WERI-Rb-1 (cell line): ENCODE results near the gene DNM1.

Source experiments
- DNase-seq: peaks from one replicate; pipeline ENCODE4 v3.0.0-alpha.2; 2020
- H3K27ac ChIP-seq: fragments of 250-450 bp; sonication (Bioruptor Pico); 2 replicates; pipeline ENCODE4 v1.5.1; 2020; ENCODE audit warnings: mild to moderate bottlenecking, moderate library complexity
- H3K27me3 ChIP-seq: fragments of 250-450 bp; sonication (Bioruptor Pico); 2 replicates; pipeline ENCODE4 v1.5.1; 2021; ENCODE audit warnings: mild to moderate bottlenecking, low read depth, moderate library complexity; ENCODE audit not compliant: insufficient read depth, severe bottlenecking
- H3K36me3 ChIP-seq: fragments of 250-450 bp; sonication (Bioruptor Pico); 2 replicates; pipeline ENCODE4 v1.5.1; 2020; ENCODE audit warnings: mild to moderate bottlenecking, moderate library complexity
- H3K4me3 ChIP-seq: 2 replicates; pipeline ENCODE4 v1.5.1; 2011; ENCODE audit warnings: low read depth, mild to moderate bottlenecking, control low read depth, low read length
- H3K9me3 ChIP-seq: fragments of 250-450 bp; sonication (Bioruptor Pico); 2 replicates; pipeline ENCODE4 v1.5.1; 2021; ENCODE audit warnings: mild to moderate bottlenecking, moderate library complexity; ENCODE audit not compliant: severe bottlenecking
- CTCF ChIP-seq: IDR thresholded peaks from 2 replicates; pipeline ENCODE4 v1.5.1; 2011; ENCODE audit warnings: low read depth, mild to moderate bottlenecking, control low read depth, inconsistent platforms, low read length

Gene DNM1

GRCh38 chr9:128188209-128188608, 15.0 kb upstream of the DNM1 start:
- Histone ChIP-seq H3K36me3 (peaks cover 66% of the 10 kb centered on the region), H3K27ac (no peak overlapping the region), H3K4me3 (no peak overlapping the region), H3K9me3 (no peaks in the 10 kb centered on the region), H3K27me3 (no peaks in the 10 kb centered on the region)
- no peak for TF ChIP-seq CTCF
- DNase-seq, result no peak

- TF ChIP-seq CTCF, result no peak
- no peaks in the 10 kb centered on the region for H3K27me3 ChIP-seq
- H3K27ac ChIP-seq, result no peak overlapping the region
- no peak overlapping the region for H3K4me3 ChIP-seq
- H3K9me3 ChIP-seq, result no peaks in the 10 kb centered on the region
- H3K36me3 ChIP-seq, result peaks cover 48% of the 10 kb centered on the region
- DNase-seq, result no peak
These were observed 13.2 kb upstream of the DNM1 start for GRCh38 chr9:128190013-128190412.

GRCh38 chr9:128190516-128191405, 12.4 kb upstream of the DNM1 start:
- H3K4me3 ChIP-seq, result peak overlapping the region; percentile 72
- no peaks in the 10 kb centered on the region for H3K27me3 ChIP-seq
- no peaks in the 10 kb centered on the region for H3K9me3 ChIP-seq
- TF ChIP-seq CTCF, result no peak
- no peak for DNase-seq
- H3K27ac ChIP-seq, result peak overlapping the region; percentile 87
- peaks cover 41% of the 10 kb centered on the region for H3K36me3 ChIP-seq

GRCh38 chr9:128191406-128192046, 11.7 kb upstream of the DNM1 start, which contains the start of gene CIZ1:
TSS of gene CIZ1 (minus strand) at chr9:128191572. CDS start at chr9:128190857, 715 bp downstream.
- H3K27me3 ChIP-seq, result no peaks in the 10 kb centered on the region
- peaks cover 36% of the 10 kb centered on the region for H3K36me3 ChIP-seq
- peak; percentile 88 for TF ChIP-seq CTCF
- H3K9me3 ChIP-seq, result no peaks in the 10 kb centered on the region
- H3K4me3 ChIP-seq, result peak within 1 kb of the TSS; percentile 72
- DNase-seq, result peak; percentile 83
- H3K27ac ChIP-seq, result peak within 1 kb of the TSS; percentile 87

- Histone ChIP-seq H3K27me3 (no peaks in the 10 kb centered on the region), H3K27ac (no peak overlapping the region), H3K4me3 (no peak overlapping the region), H3K36me3 (peaks cover 26% of the 10 kb centered on the region), H3K9me3 (no peaks in the 10 kb centered on the region)
- TF ChIP-seq CTCF, result no peak
- no peak for DNase-seq
These were observed 10.4 kb upstream of the DNM1 start for GRCh38 chr9:128192601-128193371.
